HG02852 (cell line): Measurements from ENCODE around the gene RNASEH2C.
"Not testable (repeated sequence)": the region's sequence is repeated elsewhere in the genome, so short reads cannot be mapped to it uniquely, and the experiment has no call there.

Source experiments
- ATAC-seq: cut with Tn5 transposase; IDR thresholded peaks from one replicate; pipeline ENCODE4 v1.9.1; 2021; ENCODE audit warnings: mild to moderate bottlenecking, moderate library complexity; ENCODE audit not compliant: unreplicated experiment

The RNASEH2C gene

DNA sequence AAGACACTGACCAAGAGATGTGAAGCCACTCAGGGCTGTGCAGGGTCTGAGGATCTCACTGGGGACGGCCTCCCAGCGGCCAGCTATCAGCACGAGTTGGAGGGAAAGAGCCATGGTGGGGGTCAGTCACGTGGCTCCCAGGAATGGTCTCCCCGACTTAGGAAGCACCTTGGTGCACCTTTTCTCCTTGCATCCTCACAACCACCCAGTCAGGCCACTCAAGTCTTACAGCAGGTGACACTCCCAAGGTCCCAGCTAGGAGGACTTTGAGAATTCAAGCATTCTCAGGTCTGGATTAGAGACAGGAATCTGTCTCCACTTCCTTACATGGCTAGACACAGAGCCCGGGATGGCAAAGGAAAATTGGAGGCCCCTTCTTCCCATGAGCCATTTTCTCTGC is 2.7 kb downstream of the RNASEH2C start:
- no peak for ATAC-seq

DNA sequence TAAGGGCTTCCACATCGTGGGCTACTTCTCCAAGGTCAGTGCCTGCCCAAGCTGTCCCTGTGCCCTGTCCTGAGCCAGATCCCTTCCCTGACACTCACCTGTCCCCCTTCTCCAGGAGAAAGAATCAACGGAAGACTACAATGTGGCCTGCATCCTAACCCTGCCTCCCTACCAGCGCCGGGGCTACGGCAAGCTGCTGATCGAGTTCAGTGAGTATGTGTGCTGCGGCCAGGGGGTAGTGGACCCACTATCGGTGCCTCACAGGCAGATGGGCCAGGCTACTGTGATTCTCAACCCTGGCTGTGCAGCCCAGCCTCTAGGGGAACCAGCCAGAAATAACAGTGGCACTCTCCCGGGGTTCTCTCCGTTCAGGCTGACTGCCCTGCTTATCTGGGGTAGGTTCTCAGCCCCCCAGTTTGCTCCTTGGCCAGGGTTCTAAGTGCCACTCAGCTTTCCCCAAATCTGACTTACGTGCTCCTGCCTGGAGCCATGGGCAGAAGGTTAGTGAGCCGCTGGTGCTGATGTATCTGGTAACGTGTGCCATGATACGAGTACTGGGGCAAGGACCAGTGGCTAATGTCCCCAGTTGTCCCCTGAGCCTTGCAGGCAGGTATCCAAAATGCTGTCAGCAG is 3.7 kb downstream of the RNASEH2C start:
- no peak for ATAC-seq

DNA sequence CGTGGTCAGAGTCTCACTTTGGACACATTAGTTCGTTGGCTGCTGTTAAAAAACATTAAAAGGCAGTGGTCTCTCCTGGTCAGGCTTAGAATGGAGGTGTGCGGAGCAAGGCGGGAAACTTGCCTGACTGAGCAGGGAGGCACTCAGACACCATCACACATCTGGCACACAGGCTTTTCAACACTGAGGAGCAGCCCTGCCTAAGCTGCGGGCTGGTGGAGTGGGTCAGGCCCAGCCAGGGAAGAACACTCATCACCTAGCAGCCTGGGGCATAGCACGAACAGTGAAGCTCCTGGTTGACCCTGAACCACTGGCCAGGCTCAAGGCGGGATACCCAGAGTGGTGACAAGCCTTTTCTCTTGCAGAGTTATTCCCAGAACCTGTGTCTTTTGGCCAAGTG is 4.3 kb downstream of the RNASEH2C start:
- ATAC-seq = no peak

DNA sequence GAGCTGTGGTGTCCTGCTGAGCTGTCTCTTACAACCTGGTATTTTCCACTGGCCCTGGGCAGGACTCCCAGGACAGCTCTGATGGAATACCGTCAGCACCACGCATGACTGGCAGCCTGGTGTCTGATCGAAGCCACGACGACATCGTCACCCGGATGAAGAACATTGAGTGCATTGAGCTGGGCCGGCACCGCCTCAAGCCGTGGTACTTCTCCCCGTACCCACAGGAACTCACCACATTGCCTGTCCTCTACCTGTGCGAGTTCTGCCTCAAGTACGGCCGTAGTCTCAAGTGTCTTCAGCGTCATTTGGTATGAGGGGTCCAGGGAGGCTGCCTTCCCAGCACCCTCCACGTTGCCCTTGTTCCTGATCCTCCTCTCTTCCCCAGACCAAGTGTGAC is 6.2 kb downstream of the RNASEH2C start:
- ATAC-seq = no peak

DNA sequence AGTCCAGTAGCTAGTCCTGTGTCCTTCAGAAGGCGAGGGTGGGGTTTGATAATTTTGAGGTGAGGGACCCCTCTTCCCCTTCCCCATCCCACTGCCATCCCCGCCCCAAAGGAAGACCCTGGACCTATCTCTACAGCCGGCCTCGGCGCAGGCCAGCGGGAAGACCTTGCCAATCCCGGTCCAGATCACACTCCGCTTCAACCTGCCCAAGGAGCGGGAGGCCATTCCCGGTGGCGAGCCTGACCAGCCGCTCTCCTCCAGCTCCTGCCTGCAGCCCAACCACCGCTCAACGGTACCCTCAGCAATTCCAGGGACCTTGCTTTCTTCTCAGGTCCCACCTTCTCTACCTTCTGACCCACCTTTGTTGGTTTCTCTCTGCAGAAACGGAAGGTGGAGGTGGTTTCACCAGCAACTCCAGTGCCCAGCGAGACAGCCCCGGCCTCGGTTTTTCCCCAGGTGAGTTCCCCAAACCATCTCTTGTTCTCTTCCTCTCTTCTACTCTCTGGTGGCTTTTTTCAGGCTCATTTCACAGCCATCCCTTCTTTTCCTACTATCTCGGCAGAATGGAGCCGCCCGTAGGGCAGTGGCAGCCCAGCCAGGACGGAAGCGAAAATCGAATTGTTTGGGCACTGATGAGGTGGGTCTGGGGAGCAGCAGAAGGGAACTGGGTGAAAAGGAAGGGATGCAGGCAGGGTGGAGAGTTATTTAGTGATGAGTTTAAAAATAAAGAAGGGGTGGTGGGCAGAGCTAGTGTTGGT is 7.2 kb downstream of the RNASEH2C start:
- no peak for ATAC-seq

DNA sequence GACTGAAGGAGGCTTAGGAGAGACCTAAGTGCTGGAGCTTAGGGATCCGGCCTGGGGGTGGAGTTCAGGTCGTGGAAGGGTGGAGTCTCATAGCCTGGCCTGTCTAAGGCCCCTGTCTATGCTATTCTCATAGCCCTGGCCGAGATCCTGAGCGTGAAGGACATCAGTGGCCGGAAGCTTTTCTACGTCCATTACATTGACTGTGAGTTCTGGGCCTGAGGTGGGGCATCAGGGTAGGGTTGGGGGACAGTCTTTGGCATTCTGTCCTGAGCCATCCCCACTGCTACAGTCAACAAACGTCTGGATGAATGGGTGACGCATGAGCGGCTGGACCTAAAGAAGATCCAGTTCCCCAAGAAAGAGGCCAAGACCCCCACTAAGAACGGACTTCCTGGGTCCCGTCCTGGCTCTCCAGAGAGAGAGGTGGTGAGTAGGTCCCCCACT is 7.9 kb downstream of the RNASEH2C start:
- ATAC-seq = no peak

DNA sequence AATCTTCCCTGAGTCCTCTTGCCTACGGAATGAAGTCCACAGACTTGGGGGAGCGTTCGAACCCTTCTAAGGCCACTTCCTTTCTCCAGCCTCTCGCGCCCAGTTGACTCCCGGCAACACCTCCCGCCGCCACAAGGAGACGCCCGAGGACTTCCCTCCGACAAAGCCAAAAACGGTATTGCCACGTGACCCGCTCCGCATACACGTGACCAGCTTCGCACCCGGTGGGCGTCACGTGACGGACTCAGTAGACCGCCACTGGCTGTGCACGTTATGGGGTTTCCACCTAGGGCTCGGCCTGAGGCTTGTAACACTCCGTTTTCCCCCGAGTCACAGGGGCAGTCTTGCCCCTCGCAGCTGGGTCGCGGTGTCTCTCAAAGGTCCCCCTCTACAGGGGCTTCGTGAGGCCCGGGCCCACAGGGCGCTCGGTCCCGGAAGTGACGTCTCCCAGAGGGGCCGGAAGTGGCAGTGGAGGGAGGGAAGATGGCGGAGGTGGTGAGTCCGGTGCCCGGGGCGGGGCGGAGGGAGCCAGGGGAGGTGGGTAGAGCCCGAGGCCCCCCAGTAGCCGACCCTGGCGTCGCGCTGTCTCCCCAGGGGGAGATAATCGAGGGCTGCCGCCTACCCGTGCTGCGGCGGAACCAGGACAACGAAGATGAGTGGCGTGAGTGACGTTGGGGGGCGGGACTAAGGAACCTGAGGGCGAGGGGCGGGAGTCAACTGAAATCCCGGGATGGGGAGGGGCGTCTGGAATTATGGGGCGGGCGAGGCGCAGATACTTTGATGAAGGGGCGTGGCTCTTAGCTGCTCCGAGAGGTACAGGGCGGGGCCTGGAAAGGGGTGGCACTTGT is 8.6 kb downstream of the RNASEH2C start, which contains the start of gene KAT5:
KAT5 (plus strand) TSS at position 468 of the 848 bp plus-strand sequence; CDS start at position 484, 16 bp downstream.
- peak; percentile 75 for ATAC-seq

DNA sequence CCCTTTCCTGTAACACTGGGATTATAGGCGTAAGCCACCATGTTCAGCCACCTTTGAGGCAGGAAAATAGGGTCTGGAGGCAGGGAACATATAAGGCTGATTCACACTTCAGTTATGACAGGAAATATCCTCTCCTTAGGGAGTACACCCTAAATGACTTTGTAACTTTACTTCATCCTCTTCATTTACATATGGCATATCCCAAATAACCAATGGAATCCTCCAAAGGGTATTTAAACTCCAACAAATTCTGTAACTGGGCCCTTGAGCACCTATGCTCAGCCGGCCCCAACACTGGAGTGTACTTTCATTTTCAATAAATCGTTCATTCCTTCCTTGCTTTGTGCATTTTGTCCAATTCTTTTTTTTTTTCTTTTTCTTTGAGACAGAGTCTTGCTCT is 10.2 kb downstream of the RNASEH2C start:
- no peak for ATAC-seq

DNA sequence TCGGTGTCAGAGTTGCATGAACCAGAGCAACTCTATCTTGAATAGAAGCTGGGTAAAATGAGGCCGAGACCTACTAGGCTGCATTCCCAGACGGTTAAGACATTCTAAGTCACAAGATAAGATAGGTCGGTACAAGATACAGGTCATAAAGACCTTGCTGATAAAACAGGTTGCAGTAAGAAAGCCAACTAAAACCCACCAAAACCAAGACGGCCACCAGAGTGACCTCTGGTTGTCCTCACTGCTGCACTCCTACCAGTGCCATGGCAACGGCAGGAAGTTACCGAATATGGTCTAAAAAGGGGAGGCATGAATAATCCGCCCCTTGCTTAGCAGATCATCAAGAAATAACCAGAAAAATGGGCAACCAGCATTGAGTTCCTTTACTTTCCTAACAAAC is 10.9 kb downstream of the RNASEH2C start:
- no peak for ATAC-seq

DNA sequence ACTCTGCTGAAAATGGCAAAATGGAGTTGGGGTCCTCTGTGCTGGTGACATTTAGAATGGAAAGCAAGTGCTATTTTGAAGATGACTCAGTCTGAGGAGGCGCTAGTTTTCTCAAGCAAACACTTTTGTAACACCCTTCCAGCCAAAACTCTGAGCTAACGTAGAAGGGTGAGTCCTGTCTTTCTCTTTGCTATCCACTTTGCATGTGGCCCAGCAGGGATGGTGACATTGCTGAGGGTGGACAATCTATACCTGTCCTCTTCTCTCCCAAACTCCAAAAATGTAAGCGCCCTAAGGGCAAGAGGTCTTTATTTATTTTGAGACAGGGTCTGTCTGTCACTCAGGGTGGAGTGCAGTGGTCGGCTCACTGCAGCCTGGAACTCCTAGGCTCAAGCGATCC is 12.1 kb downstream of the RNASEH2C start:
- ATAC-seq = no peak

DNA sequence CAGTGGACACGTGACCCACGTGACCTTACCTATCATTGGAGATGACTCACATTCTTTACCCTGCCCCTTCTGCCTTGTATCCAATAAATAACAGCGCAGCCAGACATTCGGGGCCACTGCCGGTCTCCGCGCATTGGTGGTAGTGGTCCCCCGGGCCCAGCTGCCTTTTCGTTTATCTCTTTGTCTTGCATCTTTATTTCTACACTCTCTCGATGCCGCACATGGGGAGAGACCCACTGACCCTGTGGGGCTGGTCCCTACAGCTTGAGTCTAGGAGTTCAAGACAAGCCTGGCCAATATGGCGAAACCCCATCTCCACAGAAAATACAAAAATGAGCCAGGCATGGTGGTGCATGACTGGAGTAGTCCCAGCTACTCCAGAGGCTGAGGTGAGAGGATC is 13.6 kb downstream of the RNASEH2C start:
- not testable (repeated sequence) for ATAC-seq

DNA sequence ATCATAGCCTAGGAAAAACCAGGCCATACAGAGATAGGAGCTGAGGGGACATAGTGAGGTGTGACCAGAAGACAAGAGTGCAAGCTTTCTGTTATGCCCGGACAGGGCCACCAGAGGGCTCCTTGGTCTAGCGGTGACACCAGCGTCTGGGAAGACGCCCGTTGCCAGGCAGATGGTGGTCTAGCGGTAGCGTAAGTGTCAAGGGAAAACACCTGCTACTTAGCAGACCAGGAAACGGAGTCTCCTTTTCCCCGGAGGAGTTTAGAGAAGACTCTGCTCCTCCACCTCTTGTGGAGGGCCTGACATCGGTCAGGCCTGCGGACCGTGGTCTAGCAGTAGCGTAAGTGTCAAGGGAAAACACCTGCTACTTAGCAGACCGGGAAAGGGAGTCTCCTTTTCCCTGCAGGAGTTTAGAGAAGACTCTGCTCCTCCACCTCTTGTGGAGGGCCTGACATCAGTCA is 14.3 kb downstream of the RNASEH2C start:
- ATAC-seq = not testable (repeated sequence)

DNA sequence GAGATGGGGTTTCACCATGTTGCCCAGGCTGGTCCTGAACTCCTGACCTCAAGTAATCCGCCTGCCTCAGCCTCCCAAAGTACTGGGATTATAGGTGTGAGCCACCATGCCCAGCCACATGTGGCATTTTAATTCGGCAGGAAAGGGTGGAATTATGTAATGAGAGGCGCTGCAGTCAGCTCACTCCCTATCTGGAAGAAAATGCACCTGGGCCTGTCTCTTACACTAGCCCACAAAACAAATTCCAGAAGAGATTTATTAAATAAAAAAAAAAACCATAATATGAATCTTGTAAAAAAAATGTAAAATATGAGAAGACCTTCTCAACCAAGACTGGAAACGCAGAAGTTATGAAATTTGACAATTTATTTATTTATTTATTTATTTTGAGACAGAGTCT is 16.8 kb downstream of the RNASEH2C start:
- no peak for ATAC-seq

DNA sequence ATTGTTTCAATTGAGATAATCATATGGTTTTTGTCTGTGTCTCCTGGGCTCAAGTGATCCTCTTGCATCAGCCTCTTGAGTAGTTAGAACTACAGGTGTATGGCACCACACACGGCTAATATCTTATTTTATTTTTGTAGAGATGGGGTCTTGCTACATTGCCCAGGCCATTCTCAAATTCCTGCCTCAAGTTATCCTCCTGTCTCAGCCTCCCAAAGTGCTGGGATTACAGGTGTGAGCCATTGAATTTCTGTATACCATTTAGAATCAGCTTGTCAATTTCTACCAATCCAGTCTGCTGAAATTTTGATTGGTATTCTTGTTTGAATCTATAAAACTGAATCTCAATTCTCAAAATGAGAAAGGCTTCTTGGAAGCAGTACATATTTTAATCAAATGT is 18.9 kb downstream of the RNASEH2C start:
- no peak for ATAC-seq

DNA sequence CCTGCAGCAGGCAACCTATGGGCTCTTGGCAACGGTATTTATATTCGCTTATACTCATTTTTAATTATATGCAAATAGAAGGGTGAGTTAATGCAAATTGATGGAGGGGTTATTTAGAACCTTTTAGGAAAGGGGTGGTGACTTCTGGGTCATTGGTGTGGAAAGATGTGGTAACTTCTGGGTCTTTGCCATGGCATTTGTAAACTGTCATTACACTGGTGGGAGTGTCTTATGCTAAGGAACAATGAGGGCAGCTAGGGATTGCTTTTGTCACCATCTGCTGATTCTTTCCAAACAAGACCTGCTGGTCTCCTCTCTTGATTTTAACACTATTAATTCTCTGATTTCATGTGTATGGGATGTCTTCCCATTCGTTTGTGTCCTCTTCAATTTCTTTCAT is 20.2 kb downstream of the RNASEH2C start:
- ATAC-seq = no peak

DNA sequence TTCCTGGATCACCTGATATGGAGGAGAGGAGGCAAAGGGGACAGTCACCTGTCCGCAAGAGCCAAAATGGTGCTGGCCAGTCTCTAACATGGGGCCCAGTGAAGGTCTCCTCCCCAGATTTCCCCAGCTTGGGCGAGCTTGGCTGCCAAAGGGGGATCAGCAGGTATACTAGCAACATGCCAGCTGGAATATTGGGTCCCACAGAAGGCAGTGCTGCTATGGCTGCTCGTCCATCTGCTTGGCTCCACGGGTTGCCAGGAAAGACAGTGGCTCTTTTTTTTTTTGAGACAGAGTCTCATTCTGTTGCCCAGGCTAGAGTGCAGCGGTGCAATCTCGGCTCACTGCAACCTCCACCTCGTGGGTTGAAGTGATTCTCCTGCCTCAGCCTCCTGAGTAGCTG is 21.3 kb downstream of the RNASEH2C start:
- no peak for ATAC-seq

DNA sequence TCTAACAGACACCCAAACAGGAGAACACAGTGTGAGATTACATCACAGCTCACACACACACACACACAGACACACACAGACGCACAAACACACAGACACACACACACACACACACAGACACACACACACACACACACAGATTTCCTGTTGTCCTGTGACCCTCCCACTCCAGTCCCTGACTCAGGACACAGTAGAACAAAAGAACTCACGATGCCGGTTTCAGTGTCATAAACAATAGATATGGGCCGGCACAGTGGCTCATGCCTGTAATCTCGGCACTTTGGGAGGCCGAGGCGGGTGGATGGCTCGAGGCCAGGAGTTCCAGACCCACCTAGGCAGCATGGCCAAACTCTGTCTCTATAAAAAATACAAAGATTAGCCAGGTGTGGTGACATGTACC is 22.4 kb downstream of the RNASEH2C start:
- ATAC-seq = no peak

DNA sequence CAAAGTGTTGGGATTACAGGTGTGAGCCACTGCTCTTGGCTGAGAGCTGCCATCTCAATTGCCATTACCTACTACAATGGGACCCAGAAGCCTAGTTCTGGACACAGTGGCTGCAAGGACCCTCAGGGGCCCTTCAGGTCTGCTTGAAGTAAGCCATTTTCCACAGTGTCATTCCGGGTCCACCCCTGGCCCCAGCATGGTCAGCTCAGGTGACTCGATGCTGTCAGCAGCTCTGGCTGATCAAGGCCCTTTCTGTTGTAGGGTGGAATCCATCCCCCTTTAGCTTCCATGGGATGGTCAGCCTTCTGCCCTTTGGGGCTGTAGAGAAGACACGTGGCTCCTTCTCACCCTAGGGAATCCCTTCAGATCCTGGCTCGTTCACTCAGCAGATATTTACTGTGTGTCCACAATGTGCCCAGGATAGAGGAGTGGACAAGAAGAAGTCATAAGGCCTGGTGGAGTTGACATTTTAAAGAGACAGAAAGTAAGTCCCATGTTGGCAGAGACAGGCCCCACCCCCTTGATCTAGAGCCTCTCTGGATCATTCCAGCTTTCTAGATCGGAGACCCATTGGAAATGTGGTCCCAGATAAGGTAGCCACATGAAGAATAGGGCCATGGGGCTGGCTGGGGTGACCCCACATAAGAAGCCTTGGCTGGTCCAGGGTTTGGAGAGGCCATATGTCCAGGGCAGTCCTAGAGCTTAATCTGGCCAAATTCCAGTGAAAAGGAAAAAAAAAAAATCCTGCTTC is 23.6 kb downstream of the RNASEH2C start:
- no peak for ATAC-seq

DNA sequence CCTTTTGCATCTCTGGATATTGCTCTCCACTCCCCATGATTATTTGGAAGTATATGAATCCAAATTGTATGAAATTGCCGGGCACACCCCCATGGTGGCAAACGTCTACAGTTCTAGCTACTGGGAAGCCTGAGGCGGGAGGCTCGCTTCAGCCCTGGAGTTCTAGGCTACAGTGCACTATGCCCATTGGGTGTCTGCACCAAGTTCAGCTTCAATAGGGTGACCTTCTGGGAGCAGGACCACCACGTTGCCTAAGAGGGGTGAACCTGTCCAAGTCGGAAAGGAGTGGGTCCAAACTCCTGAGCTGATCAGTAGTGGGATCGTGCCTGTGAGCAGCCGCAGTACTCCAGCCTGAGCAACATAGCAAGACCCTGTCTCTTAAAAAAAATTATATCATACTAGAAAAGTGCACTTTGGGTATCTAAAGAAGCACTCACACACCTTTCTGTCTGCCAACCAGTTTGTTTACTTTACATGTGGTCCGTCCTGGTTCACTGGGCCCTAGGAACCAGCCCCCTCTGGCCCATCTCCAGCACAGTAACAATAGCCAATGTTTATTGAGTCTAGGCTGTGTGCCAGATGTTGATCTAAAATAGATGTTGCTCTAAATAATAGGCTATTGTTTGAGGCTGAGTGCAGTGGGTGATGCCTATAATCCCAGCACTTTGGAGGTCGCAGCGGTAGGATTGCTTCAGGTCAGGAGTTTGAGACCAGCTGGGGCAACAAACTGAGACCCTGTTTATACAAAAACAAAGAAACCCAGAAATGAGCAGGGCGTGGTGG is 24.9 kb downstream of the RNASEH2C start:
- no peak for ATAC-seq

DNA sequence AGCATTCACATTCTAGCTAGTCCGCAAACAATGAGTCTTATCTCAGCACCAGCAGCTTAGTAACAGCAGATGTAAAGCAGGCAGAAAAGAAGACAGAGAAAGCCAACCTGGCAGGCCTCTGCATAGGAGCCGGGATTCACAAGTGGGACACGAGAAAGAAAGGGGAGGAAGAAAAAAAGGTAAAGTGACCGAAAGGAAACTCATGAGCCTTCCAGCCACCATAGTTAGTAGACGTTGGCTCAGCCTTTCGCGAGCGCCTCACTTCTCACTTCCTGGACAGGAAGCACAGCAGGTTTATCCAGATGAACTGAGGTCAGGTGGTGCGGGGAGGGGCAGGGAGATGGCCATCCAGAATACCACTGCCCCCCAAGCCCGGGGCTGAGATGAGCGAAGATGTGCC is 28.2 kb downstream of the RNASEH2C start:
- no peak for ATAC-seq
